ENCODE results near the gene DNAJC7.

Gene DNAJC7

GRCh38 chr17:41930009-41930832, 87.0 kb downstream of the DNAJC7 start, which contains the start of gene ODAD4:
Gene ODAD4, plus strand, starts transcription at chr17:41930617. Its CDS starts 107 bp downstream, at chr17:41930724.
- in situ Hi-C loops (cut with MboI; ENCODE audit: low pct_unique_long_range_greater_than_20kb, low sequenced_read_pairs, unreplicated experiment): no loop called here
- TF ChIP-seq CTCF (IDR thresholded peaks at IDR 0.05; ENCODE audit: extremely low read depth, insufficient read depth, missing control alignments): peak; percentile 18
- peak; percentile 93 for DNase-seq (ENCODE audit: low spot score)

DNA sequence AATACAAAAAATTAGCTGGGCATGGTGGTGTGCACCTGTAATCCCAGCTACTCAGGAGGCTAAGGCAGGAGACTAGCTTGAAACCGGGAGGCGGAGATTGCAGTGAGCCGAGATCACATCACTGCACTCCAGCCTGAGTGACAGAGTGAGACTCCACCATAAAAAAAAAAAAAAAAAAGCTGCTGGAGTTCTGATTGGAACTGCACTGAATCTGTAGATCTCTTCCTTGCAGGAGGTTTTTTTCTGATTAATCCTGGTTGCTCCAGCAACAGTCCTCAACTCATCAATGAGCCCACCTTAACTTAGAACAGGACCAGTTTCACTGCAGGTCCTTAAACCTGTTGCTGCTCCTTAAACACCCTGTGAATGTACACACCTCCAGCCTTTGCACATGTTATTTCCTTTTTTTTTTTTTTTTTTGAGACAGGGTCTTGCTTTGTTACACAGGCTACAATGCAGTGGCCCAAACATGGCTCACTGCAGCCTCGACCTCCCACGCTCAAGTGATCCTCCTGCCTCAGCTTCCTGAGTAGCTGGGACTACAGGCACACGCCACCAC, 88.5 kb downstream of the DNAJC7 start:
- in situ Hi-C loops (cut with MboI; ENCODE audit: low pct_unique_long_range_greater_than_20kb, low sequenced_read_pairs, unreplicated experiment): no loop called here
- no peak for DNase-seq (ENCODE audit: low spot score)
- TF ChIP-seq CTCF (IDR thresholded peaks at IDR 0.05; ENCODE audit: extremely low read depth, insufficient read depth, missing control alignments): no peak

Measured in GM13977 (cell line).